ENCODE results near the gene ANTKMT. TPM values are rescaled to one million over a fixed set of nuclear protein-coding genes. Genes with fewer than 3 reads are reported as not detected.
A peak's percentile ranks its signal among the peaks of the same experiment; 100 is the strongest.

ANTKMT gene
- total and polyA plus RNA-seq, 2 of the 8 experiments (the other 6 are each of a cell fraction or from before 2014, with no cell fraction given) = 26.5 to 26.6 TPM

- H3K4me3 ChIP-seq (ENCODE audit: extremely low read depth in 1 of 4, insufficient read depth in 2 of 4, low read depth in 3 of 4, low read length in 4 of 4) = no peak overlapping the region
- no peak overlapping the region for H3K4me2 ChIP-seq (ENCODE audit: insufficient read depth in 1 of 2, low read depth in 2 of 2, low read length in 2 of 2)
- peaks cover 0 to 6% (median 0%) of the 10 kb centered on the region in 4 experiments; a peak in 1 of 8 replicates for H3K36me3 ChIP-seq (ENCODE audit: control insufficient read depth in 2 of 4, insufficient read depth in 4 of 4, low read length in 3 of 4)
- no peaks in the 10 kb centered on the region; a peak in 1 of 4 replicates for H3K9me3 ChIP-seq (ENCODE audit: insufficient read depth in 2 of 2, low read depth in 1 of 2, low read length in 1 of 2)
- H3K27ac ChIP-seq (ENCODE audit: low read depth, low read length) = no peak overlapping the region
- H3K4me1 ChIP-seq (replicated peaks in 1 of 4; ENCODE audit: control insufficient read depth in 3 of 4, insufficient read depth in 4 of 4, low read length in 3 of 4) = peaks cover 0 to 21% (median 14%) of the 10 kb centered on the region in 4 experiments; a peak in 5 of 7 replicates
- 95% methylated on average over 21 of the region's 29 CpGs; no CpG with 5 or more reads in 1 of the 2 experiments for WGBS, 2 experiments (ENCODE audit: extremely low coverage in 1 of 2, insufficient coverage in 1 of 2, insufficient read length in 1 of 2, insufficient replicate concordance in 2 of 2, low coverage in 1 of 2, low lambda C conversion rate in 2 of 2, missing lambda C conversion rate in 1 of 2)
- DNase-seq (ENCODE audit: low read depth in 1 of 2, low spot score in 2 of 2) (peak in 1 of 2 experiments; percentile 43), FAIRE-seq (no peak)
- no peak overlapping the region for H3K9ac ChIP-seq (replicated peaks in 1 of 4; ENCODE audit: extremely low read depth in 1 of 4, low read depth in 3 of 4, low read length in 3 of 4)
- H2AFZ ChIP-seq (ENCODE audit: low read length) = no peak overlapping the region
- no peak overlapping the region for H2AK5ac ChIP-seq (ENCODE audit: low read depth, low read length)
- no peak overlapping the region for H4K91ac ChIP-seq (replicated peaks; ENCODE audit: insufficient read length, low read length)
- ChIA-PET CTCF (ENCODE audit: partially characterized antibody) (interaction anchor here (0.5 to 35.8 kb wide), 4 partner anchors 7 to 76 kb away, joined by 3 to 977 read pairs (median 700); partner anchors contain the start of genes ANTKMT, CCDC78, CHTF18 and CIAO3), POLR2A (ENCODE audit: partially characterized antibody) (interaction anchor here (0.7 to 23.0 kb wide), 17 partner anchors 2 to 76 kb away, joined by 3 to 353 read pairs (median 7); partner anchors contain the start of genes ANTKMT, CCDC78, CHTF18 and CIAO3)
- H2BK15ac ChIP-seq (ENCODE audit: low read length) = no peak overlapping the region
- no peak overlapping the region for H3K14ac ChIP-seq (ENCODE audit: insufficient read length)
- H3K18ac ChIP-seq (ENCODE audit: extremely low read depth, low read length) = no peak overlapping the region
- no peaks in the 10 kb centered on the region for H3K79me1 ChIP-seq (ENCODE audit: low read depth, low read length)
- H2BK120ac ChIP-seq (replicated peaks; ENCODE audit: low read depth, low read length) = no peak overlapping the region
- no peak overlapping the region for H2BK5ac ChIP-seq (ENCODE audit: low read depth, low read length)
- no peak overlapping the region for H4K5ac ChIP-seq (ENCODE audit: insufficient read length, low read depth, low read length)
- no peak overlapping the region; the same call in 1 of the 2 replicates for H4K8ac ChIP-seq (ENCODE audit: extremely low read depth, insufficient read depth, low read length)
- no peak overlapping the region for H3K23ac ChIP-seq (ENCODE audit: insufficient read length)
- no peak overlapping the region for H2BK12ac ChIP-seq (ENCODE audit: low read depth, low read length)
- peaks cover 28% of the 10 kb centered on the region; the same call in 1 of the 2 replicates for H3K23me2 ChIP-seq (ENCODE audit: low read depth, low read length)
- H3K27me3 ChIP-seq (replicated peaks in 1 of 4; ENCODE audit: control insufficient read depth in 3 of 4, extremely low read depth in 1 of 4, insufficient read depth in 3 of 4, low read length in 3 of 4) = peaks cover 0 to 16% (median 5%) of the 10 kb centered on the region in 4 experiments; a peak in 4 of 7 replicates
- H3K4ac ChIP-seq (replicated peaks; ENCODE audit: insufficient read length, low read depth, low read length) = no peak overlapping the region
- no peaks in the 10 kb centered on the region for H3K79me2 ChIP-seq (ENCODE audit: control insufficient read depth in 1 of 2, insufficient read depth in 2 of 2, low read length in 2 of 2)
- H4K20me1 ChIP-seq (replicated peaks in 1 of 2; ENCODE audit: control insufficient read depth in 1 of 2, insufficient read depth in 2 of 2, low read length in 2 of 2) = peaks cover 4 to 15% of the 10 kb centered on the region in 2 experiments
- H2BK20ac ChIP-seq (ENCODE audit: low read length) = no peak overlapping the region
- H3K56ac ChIP-seq (replicated peaks; ENCODE audit: insufficient read length, low read depth, low read length) = no peak overlapping the region
- TF ChIP-seq TAF7 (optimal IDR thresholded peaks at IDR 0.05; ENCODE audit: borderline replicate concordance, low read depth, low read length) (no peak), SP2 (IDR thresholded peaks at IDR 0.05; ENCODE audit: low read length) (no peak), ASH2L (IDR thresholded peaks at IDR 0.05; ENCODE audit: low read length) (no peak), HDAC2 (IDR thresholded peaks at IDR 0.05; ENCODE audit: borderline replicate concordance in 1 of 2, low read depth in 2 of 2, low read length in 2 of 2) (no peak), SRF (IDR thresholded peaks at IDR 0.05; ENCODE audit: low read depth, low read length) (no peak), CBX8 (IDR thresholded peaks at IDR 0.05; ENCODE audit: borderline replicate concordance, low read depth, low read length) (no peak), ZNF274 (IDR thresholded peaks at IDR 0.05; ENCODE audit: borderline replicate concordance, extremely low read depth, low read length) (no peak), MAFK (IDR thresholded peaks at IDR 0.05; ENCODE audit: low read depth, low read length) (no peak), EGR1 (IDR thresholded peaks at IDR 0.05; ENCODE audit: borderline replicate concordance, low read depth, low read length) (no peak), RXRA (IDR thresholded peaks at IDR 0.05; ENCODE audit: insufficient read depth, low read depth, low read length) (no peak), POLR2AphosphoS5 (IDR thresholded peaks at IDR 0.05; ENCODE audit: low read depth, low read length) (no peak; the same call in 1 of the 2 replicates)
Measured at GRCh38 chr16:724188-725040, 3.5 kb downstream of the ANTKMT start.
